Ascending aorta (tissue), 2 donors: ENCODE results near the gene CCDC149. TPM values are rescaled to one million over a fixed set of nuclear protein-coding genes. Genes with fewer than 3 reads are reported as not detected.

Experiments
- DNase-seq, 2 donors: peaks; one replicate each; pipeline ENCODE4 v3.0.0-alpha.2; 2019; ENCODE audit warnings: low spot score in 2 of 2
- H3K27ac ChIP-seq, 2 donors: fragments of 200-600 bp; sonication (generic); one replicate each; pipeline ENCODE4 v1.5.1; 2016 to 2017; ENCODE audit warnings: mild to moderate bottlenecking in 1 of 2
- H3K27me3 ChIP-seq: fragments of 200-600 bp; sonication (generic); one replicate; pipeline ENCODE4 v1.5.1; 2017
- H3K36me3 ChIP-seq, 2 donors: fragments of 200-600 bp; sonication (generic); one replicate each; pipeline ENCODE4 v1.5.1; 2016
- H3K4me1 ChIP-seq, 2 donors: fragments of 200-600 bp; sonication (generic); one replicate each; pipeline ENCODE4 v1.5.1; 2016 to 2017; ENCODE audit warnings: mild to moderate bottlenecking in 1 of 2
- H3K4me3 ChIP-seq, 2 donors: fragments of 200-600 bp; sonication (generic); one replicate each; pipeline ENCODE4 v1.5.1; 2016 to 2017; ENCODE audit warnings: mild to moderate bottlenecking in 1 of 2
- H3K9me3 ChIP-seq, 2 donors: fragments of 200-600 bp; sonication (generic); one replicate each; pipeline ENCODE4 v1.5.1; 2016
- intact Hi-C: fragments of 100-400 bp; cut with DNase I; formaldehyde crosslinking; loops from one replicate; pipeline ENCODE4 v1.15.1; 2023
- total RNA-seq: library from RNA; depleted of rRNA; stranded (reverse); fragments of >200 nt; gene quantifications from one replicate; pipeline ENCODE4 v1.1.0, GENCODE V29; 2016
- TF ChIP-seq, protein P1 (sequence below), 3 experiments: fragments of 200-600 bp in 2 of 3; fragments of 450-650 bp in 1 of 3; sonication (generic) in 2 of 3; IDR thresholded peaks; one replicate each; pipeline ENCODE4 v1.5.1; 2016 to 2019; ENCODE audit warnings: antibody characterized with exemption in 3 of 3, mild to moderate bottlenecking in 1 of 3, moderate library complexity in 1 of 3

CCDC149 gene
- total RNA-seq, 1 donor from 2014 or later, result 8.7 TPM

GRCh38 chr4:24801136-24801855 is 111.5 kb downstream of the CCDC149 start:
- no peak for DNase-seq
- peaks cover 10 to 35% of the 10 kb centered on the region in 2 donors for H3K4me1 ChIP-seq
- H3K27ac ChIP-seq, result peak overlapping the region; percentile 62 to 64
- no peaks in the 10 kb centered on the region for H3K27me3 ChIP-seq
- H3K4me3 ChIP-seq, result peak overlapping the region in 1 of 2 donors; percentile 32
- intact Hi-C loops, result no loop called here
- H3K9me3 ChIP-seq, result no peaks in the 10 kb centered on the region
- no peaks in the 10 kb centered on the region for H3K36me3 ChIP-seq
- TF ChIP-seq, protein P1, sequence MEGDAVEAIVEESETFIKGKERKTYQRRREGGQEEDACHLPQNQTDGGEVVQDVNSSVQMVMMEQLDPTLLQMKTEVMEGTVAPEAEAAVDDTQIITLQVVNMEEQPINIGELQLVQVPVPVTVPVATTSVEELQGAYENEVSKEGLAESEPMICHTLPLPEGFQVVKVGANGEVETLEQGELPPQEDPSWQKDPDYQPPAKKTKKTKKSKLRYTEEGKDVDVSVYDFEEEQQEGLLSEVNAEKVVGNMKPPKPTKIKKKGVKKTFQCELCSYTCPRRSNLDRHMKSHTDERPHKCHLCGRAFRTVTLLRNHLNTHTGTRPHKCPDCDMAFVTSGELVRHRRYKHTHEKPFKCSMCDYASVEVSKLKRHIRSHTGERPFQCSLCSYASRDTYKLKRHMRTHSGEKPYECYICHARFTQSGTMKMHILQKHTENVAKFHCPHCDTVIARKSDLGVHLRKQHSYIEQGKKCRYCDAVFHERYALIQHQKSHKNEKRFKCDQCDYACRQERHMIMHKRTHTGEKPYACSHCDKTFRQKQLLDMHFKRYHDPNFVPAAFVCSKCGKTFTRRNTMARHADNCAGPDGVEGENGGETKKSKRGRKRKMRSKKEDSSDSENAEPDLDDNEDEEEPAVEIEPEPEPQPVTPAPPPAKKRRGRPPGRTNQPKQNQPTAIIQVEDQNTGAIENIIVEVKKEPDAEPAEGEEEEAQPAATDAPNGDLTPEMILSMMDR (IDR thresholded peaks at IDR 0.05), result no peak

DNA sequence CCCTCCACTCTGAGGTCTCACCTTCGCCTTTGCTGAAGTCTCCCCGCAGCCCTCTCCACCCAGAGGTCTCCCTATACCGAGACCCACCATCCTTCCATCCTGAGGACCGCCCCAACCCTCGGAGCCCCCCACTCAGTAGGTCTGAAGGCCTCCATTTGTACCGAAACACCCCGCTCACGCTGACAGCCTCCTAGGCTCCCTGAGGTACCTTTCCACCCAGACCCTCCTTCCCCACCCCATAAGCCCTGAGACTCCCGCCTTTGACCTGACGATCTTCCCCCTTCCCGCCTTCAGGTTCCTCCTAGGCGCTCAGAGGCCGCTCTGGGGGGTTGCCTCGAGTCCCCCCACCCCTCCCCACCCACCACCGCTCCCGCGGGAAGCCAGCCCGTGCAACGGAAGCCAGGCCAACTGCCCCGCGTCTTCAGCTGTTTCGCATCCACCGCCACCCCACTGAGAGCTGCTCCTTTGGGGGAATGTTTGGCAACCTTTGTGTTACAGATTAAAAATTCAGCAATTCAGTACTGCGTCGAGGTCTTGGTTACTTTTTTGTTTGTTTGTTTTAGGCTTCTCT is 112.4 kb downstream of the CCDC149 start:
- Histone ChIP-seq H3K27me3 (no peaks in the 10 kb centered on the region), H3K4me1 (peaks cover 10 to 35% of the 10 kb centered on the region in 2 donors), H3K9me3 (no peaks in the 10 kb centered on the region), H3K27ac (peak overlapping the region; percentile 62 to 64), H3K36me3 (no peaks in the 10 kb centered on the region), H3K4me3 (peak overlapping the region; percentile 12 to 32)
- TF ChIP-seq, protein P1 (IDR thresholded peaks at IDR 0.05), result no peak
- no peak for DNase-seq
- intact Hi-C loops, result no loop called here

- H3K27ac ChIP-seq, result peak overlapping the region; percentile 62 to 64
- peak overlapping the region; percentile 12 to 32 for H3K4me3 ChIP-seq
- no peaks in the 10 kb centered on the region for H3K36me3 ChIP-seq
- H3K27me3 ChIP-seq, result no peaks in the 10 kb centered on the region
- no peaks in the 10 kb centered on the region for H3K9me3 ChIP-seq
- TF ChIP-seq, protein P1 (IDR thresholded peaks at IDR 0.05), result no peak
- intact Hi-C loops, result loop anchor here (5.0 kb wide), 3 partner anchors 38 to 327 kb away; no protein-coding TSS in a partner anchor
- peaks cover 10 to 37% of the 10 kb centered on the region in 2 donors for H3K4me1 ChIP-seq
- DNase-seq, result no peak
Observed at GRCh38 chr4:24799544-24800324, 113.1 kb downstream of the CCDC149 start.

GRCh38 chr4:24799196-24799543 is 113.7 kb downstream of the CCDC149 start:
- TF ChIP-seq, protein P1 (IDR thresholded peaks at IDR 0.05), result no peak
- H3K9me3 ChIP-seq, result no peaks in the 10 kb centered on the region
- no peak for DNase-seq
- H3K4me3 ChIP-seq, result no peak overlapping the region
- H3K4me1 ChIP-seq, result peaks cover 10 to 40% of the 10 kb centered on the region in 2 donors
- no peaks in the 10 kb centered on the region for H3K27me3 ChIP-seq
- no peaks in the 10 kb centered on the region for H3K36me3 ChIP-seq
- intact Hi-C loops, result loop anchor here (5.0 kb wide), 3 partner anchors 38 to 327 kb away; no protein-coding TSS in a partner anchor
- peak overlapping the region in 1 of 2 donors; percentile 56 for H3K27ac ChIP-seq

GRCh38 chr4:24798036-24798610 is 114.7 kb downstream of the CCDC149 start:
- TF ChIP-seq, protein P1 (IDR thresholded peaks at IDR 0.05), result no peak
- H3K4me1 ChIP-seq, result peaks cover 10 to 49% of the 10 kb centered on the region in 2 donors
- H3K4me3 ChIP-seq, result no peak overlapping the region
- no peaks in the 10 kb centered on the region for H3K27me3 ChIP-seq
- H3K9me3 ChIP-seq, result no peaks in the 10 kb centered on the region
- no peaks in the 10 kb centered on the region for H3K36me3 ChIP-seq
- H3K27ac ChIP-seq, result peak overlapping the region; percentile 27 to 56
- DNase-seq, result no peak
- intact Hi-C loops, result loop anchor here (5.0 kb wide), 3 partner anchors 39 to 326 kb away; no protein-coding TSS in a partner anchor
